GM18870 (cell line): ENCODE results near the gene E2F4.

Experiments used
- ATAC-seq: cut with Tn5 transposase; IDR thresholded peaks from one replicate; pipeline ENCODE4 v1.9.1; 2021; ENCODE audit warnings: moderate library complexity; ENCODE audit not compliant: unreplicated experiment

E2F4 gene

GRCh38 chr16:67157892-67158635, 33.9 kb upstream of the E2F4 start:
- no peak for ATAC-seq

GRCh38 chr16:67158637-67159600, 33.0 kb upstream of the E2F4 start:
- ATAC-seq: peak; percentile 38

GRCh38 chr16:67161595-67162058, 30.3 kb upstream of the E2F4 start:
- no peak for ATAC-seq

- no peak for ATAC-seq
These were observed 29.3 kb upstream of the E2F4 start for GRCh38 chr16:67162506-67163163.

GRCh38 chr16:67163164-67163998, 28.6 kb upstream of the E2F4 start:
- no peak for ATAC-seq

- no peak for ATAC-seq
These were observed 27.9 kb upstream of the E2F4 start for GRCh38 chr16:67163999-67164558.

GRCh38 chr16:67164599-67165061, 27.3 kb upstream of the E2F4 start, which contains the start of gene HSF4:
HSF4 (plus strand) TSS chr16:67164745; CDS start chr16:67164812, 67 bp downstream.
- ATAC-seq: no peak

GRCh38 chr16:67165121-67166078, 26.6 kb upstream of the E2F4 start:
- ATAC-seq: no peak

GRCh38 chr16:67166110-67166547, 25.8 kb upstream of the E2F4 start:
- no peak for ATAC-seq

- ATAC-seq: no peak
These were observed 25.3 kb upstream of the E2F4 start for GRCh38 chr16:67166598-67167168.

- no peak for ATAC-seq
These were observed 24.4 kb upstream of the E2F4 start for GRCh38 chr16:67167588-67167987.

- ATAC-seq: no peak
These were observed 22.9 kb upstream of the E2F4 start for GRCh38 chr16:67169011-67169451.

GRCh38 chr16:67169642-67170167, 22.2 kb upstream of the E2F4 start:
- ATAC-seq: no peak

- ATAC-seq: peak; percentile 43
These were observed 21.6 kb upstream of the E2F4 start, which contains the start of gene NOL3 for GRCh38 chr16:67170168-67170948. NOL3 (plus strand) TSS chr16:67170538.

GRCh38 chr16:67170949-67171649, 20.9 kb upstream of the E2F4 start:
- ATAC-seq: no peak

GRCh38 chr16:67173323-67173722, 18.6 kb upstream of the E2F4 start:
- ATAC-seq: no peak
